MG63 (cell line): Measurements from ENCODE around the gene ETS2. TPM values are rescaled to one million over a fixed set of nuclear protein-coding genes. Genes with fewer than 3 reads are reported as not detected.

Experiments used
- DNase-seq: peaks from one replicate; pipeline ENCODE4 v3.0.0-alpha.2; 2020
- H3K27me3 ChIP-seq: fragments of 250-450 bp; sonication (Bioruptor Pico); 2 replicates; pipeline ENCODE4 v1.5.1; 2020; ENCODE audit warnings: mild to moderate bottlenecking, moderate library complexity
- H3K36me3 ChIP-seq: fragments of 250-450 bp; sonication (Bioruptor Pico); 2 replicates; pipeline ENCODE4 v1.5.1; 2020; ENCODE audit warnings: mild to moderate bottlenecking, moderate library complexity
- H3K4me3 ChIP-seq: fragments of 250-450 bp; sonication (Bioruptor Pico); 2 replicates; pipeline ENCODE4 v1.5.1; 2020; ENCODE audit warnings: mild to moderate bottlenecking, moderate library complexity
- H3K9me3 ChIP-seq: fragments of 250-450 bp; sonication (Bioruptor Pico); 2 replicates; pipeline ENCODE4 v1.5.1; 2020; ENCODE audit warnings: mild to moderate bottlenecking, moderate library complexity
- total RNA-seq: library from RNA; depleted of rRNA; stranded (reverse); fragments of >200 nt; shearing (Covaris generic); gene quantifications from 2 replicates; pipeline ENCODE4 v1.2.3, GENCODE V29; 2014; ENCODE audit warnings: low replicate concordance

The ETS2 gene
- total RNA-seq, 1 experiment from 2014 or later, result 12.6 TPM

DNA sequence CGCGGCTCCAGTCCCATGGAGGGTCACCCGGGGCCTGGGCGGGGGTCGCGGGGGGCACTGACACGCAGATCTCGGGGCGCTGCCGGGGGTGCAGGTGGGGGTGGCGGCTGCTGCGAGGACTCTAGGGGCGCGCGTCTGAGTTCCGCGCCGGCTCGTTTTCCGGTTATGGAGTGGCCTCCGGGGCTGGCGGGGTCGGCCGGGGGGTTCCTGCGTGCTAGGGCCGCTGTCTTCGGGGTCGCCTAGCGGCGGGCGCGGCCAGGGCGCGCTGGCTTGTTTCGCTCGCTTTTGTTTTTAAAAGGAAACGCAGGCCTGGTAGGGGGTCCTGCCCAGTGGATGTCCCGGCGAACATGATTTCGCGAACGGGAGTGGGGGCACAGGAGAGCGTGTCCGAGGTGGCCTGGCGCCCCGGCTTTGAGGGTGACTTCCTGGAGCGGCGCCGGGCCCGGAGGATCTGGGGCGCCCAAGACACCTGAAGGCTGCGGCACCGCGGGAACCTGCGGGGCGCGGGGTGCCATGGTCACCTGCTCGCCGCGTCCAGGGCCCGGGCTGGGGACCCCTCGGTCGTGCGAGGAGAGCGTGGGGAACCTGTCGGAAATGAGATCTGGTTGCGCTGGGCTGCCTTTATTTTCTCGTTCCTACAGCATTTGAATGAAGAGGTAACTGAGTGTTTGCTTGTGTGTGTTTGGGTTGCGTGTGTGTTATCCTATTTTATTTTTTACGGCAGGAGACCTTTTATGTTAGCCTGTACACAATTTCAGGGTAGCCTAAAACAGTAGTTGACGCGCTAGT lies 618 bp downstream of the ETS2 start:
- peaks cover 37% of the 10 kb centered on the region for H3K36me3 ChIP-seq
- no peaks in the 10 kb centered on the region for H3K9me3 ChIP-seq
- H3K4me3 ChIP-seq, result peak overlapping the region; percentile 82
- no peaks in the 10 kb centered on the region for H3K27me3 ChIP-seq
- peak; percentile 24 for DNase-seq

DNA sequence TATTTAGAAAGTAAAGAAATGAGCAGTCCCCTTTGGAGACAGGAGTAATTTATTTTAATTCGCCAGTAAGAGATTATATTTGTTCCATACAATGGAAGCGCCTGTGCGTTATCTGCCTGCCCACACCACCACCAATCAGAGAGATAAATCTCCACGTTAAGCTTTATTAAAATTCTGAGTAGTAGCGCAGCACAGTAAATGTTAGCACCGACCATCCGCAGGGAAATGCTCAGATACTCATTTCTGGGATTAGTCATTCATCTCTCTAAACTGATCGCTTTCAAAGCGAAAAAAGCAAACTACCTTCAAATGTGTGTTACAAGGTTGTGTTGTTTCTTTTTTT lies 1.2 kb downstream of the ETS2 start:
- no peaks in the 10 kb centered on the region for H3K9me3 ChIP-seq
- DNase-seq, result no peak
- H3K4me3 ChIP-seq, result peak overlapping the region; percentile 82
- peaks cover 42% of the 10 kb centered on the region for H3K36me3 ChIP-seq
- no peaks in the 10 kb centered on the region for H3K27me3 ChIP-seq

DNA sequence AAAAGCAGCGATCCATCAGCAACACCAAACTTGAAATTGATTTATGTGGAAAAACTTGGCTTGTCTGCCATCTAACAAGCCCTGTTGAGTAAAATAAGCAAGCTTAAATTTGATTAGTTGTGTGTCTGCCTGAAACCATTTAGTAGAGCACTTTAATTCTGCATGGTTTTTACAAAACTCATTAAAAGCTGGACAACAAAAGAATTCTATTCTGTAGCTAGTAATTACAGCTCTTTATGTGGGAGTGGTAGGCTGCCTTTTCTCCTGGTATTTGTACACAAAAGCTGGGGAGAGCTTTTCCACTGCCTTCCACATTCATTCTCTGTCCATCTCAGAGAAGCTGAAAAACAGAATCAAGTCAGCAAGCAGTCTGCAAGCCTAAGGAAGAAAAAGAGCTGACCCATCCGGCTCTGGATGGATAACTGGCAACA lies 1.7 kb downstream of the ETS2 start:
- no peaks in the 10 kb centered on the region for H3K9me3 ChIP-seq
- no peak for DNase-seq
- no peaks in the 10 kb centered on the region for H3K27me3 ChIP-seq
- H3K4me3 ChIP-seq, result peak overlapping the region; percentile 82
- peaks cover 48% of the 10 kb centered on the region for H3K36me3 ChIP-seq

DNA sequence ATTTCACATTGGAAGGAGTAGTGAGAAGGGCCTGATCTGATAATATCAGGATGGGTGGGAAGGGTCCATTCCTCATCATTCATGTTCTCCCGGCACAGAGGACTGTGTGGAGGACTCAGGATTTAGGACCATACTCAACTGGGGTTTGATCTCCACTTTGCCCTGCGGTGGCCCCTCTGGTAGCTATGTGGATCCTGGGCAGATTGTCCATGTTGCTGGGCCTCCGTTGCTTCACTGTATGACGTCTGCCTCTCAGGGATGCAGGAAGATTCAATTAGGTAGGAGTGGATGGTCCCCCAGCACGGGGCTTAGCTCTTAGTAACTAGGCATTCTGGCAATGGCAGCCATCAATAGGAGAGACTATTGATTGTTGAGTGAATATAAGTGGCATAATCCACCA lies 2.3 kb downstream of the ETS2 start:
- no peak for DNase-seq
- Histone ChIP-seq H3K36me3 (peaks cover 53% of the 10 kb centered on the region), H3K4me3 (peak overlapping the region; percentile 82)

DNA sequence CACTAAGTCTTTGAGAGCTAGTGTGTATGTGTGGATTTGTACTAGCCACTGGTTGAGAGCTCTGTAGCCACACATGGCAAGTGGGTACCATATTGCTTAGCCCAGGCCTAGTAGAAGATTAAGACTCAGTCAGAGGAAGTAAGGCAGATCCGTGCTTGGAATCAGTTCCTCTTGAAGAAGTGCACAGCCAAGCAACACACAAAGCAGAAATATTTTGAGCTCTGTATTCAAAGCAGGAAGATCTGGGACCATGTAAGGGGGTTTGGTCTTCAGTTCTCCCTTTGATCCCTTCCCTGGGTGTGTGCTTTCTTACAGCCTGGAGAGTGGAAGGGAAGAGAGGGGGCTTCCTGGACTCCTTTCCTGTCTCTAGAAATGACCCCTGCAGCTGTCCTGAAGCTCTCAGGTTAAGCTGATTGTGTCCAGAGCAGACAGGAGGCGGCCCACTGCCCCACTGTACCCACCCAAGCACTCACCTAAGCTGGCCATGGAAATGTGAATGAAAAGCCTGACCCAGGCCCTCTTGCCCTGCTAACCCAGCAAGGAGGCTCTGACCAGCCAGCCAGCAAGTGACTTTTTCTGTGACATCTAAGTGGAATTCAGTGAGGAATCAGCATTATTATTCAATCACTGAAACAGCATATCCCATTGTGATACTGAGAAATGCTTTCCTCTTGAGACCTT lies 3.6 kb downstream of the ETS2 start:
- no peak for DNase-seq
- no peaks in the 10 kb centered on the region for H3K27me3 ChIP-seq
- H3K36me3 ChIP-seq, result peaks cover 67% of the 10 kb centered on the region
- H3K4me3 ChIP-seq, result no peak overlapping the region
- H3K9me3 ChIP-seq, result no peaks in the 10 kb centered on the region

More for the DNA sequence above, 2.3 kb downstream of the ETS2 start:
- Histone ChIP-seq H3K27me3 (no peaks in the 10 kb centered on the region), H3K9me3 (no peaks in the 10 kb centered on the region)

DNA sequence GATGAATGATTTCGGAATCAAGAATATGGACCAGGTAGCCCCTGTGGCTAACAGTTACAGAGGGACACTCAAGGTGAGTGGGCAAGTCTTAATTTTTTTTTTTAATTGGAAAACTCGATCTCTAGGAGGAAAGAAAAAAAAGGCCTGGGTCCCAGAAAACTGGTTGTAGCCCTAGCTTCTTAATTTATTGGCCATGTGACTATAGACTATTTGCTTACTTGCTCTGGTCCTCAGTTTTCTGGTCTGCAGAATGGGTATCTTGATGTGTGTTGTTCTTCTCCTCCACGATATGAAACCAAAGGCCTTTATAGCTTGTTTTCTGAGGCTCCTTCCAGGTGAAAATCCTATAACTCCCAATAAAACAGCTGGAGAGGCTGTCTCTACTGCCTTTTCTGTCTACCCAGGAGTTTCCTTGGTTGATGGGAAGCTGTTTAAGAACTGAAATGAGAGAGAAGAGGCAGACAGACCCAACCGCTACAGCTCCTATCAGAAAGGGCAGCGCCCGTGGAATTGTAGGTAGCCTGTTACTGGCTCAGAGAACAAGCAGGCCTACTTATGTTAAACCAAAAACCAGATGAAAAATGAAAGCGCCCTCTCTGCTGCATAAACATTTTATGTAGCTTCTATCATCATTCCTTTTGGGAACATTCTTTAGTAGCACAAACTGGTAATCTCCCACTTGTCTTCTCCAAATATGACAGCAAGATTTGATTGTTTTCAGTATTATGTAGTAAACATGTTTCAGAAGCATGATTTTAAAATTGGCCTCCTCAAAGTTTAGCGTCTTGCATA lies 4.5 kb downstream of the ETS2 start:
- Histone ChIP-seq H3K36me3 (peaks cover 76% of the 10 kb centered on the region), H3K27me3 (no peaks in the 10 kb centered on the region), H3K9me3 (no peaks in the 10 kb centered on the region), H3K4me3 (no peak overlapping the region)
- no peak for DNase-seq

DNA sequence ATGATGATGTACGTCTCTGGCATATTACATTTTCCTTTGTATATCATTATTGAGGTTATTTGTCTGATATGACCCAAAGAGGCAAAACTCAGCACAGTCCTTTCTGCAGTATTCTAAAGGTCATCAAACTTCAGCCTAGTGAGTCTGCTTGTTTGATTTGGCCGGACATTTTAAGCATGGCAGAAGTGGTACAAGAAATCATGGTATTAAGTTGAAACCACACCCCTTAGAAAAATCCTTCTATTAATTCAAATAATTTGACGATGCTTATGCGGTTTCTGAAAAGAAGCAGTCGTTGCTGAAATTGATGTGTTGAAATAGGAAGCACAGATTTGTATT lies 5.1 kb downstream of the ETS2 start:
- Histone ChIP-seq H3K4me3 (no peak overlapping the region), H3K36me3 (peaks cover 80% of the 10 kb centered on the region)

DNA sequence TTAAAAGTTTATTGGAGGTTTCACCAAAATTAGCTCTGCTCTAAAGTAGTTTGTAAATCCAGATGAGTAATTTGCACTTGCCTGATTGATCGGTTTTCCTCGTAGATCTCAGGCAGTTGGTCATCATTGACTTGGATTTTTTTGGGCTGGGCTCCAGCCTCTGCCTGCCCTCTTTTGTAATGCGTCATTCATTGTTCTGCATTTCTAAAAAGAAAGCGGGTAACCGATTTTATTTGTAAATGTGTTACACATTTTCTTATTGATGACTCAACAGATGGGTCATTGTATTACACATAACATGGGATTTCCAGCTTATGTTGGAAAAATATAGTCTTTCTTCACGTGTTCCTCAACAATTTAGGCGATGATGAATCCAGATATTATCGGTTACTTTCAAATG lies 5.5 kb downstream of the ETS2 start:
- DNase-seq, result peak; percentile 88
- Histone ChIP-seq H3K4me3 (no peak overlapping the region), H3K36me3 (peaks cover 82% of the 10 kb centered on the region)

More for the DNA sequence above, 5.1 kb downstream of the ETS2 start:
- H3K27me3 ChIP-seq, result no peaks in the 10 kb centered on the region
- no peaks in the 10 kb centered on the region for H3K9me3 ChIP-seq
- DNase-seq, result no peak

DNA sequence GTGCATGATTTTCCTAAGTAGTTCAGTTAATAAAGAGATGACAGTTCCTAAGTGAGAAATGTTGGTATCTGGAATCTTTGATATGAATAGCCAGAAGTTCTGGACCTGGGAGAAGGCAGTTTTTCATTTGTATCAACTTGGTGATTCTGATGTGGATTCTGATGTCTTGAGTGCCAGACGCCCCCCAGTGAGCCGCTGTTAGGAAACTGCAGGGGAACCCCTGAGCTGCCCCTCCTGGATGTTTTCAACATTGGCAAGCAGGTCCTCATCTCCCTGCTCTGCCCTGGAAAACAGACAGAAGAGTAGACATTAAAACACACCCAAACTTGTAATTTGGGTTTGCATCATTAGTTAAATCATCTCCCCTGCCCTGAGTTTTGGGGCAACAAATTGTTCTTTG lies 7.4 kb downstream of the ETS2 start:
- Histone ChIP-seq H3K9me3 (no peaks in the 10 kb centered on the region), H3K27me3 (no peaks in the 10 kb centered on the region), H3K4me3 (no peak overlapping the region), H3K36me3 (peaks cover 89% of the 10 kb centered on the region)
- no peak for DNase-seq

More for the DNA sequence above, 5.5 kb downstream of the ETS2 start:
- Histone ChIP-seq H3K9me3 (no peaks in the 10 kb centered on the region), H3K27me3 (no peaks in the 10 kb centered on the region)

DNA sequence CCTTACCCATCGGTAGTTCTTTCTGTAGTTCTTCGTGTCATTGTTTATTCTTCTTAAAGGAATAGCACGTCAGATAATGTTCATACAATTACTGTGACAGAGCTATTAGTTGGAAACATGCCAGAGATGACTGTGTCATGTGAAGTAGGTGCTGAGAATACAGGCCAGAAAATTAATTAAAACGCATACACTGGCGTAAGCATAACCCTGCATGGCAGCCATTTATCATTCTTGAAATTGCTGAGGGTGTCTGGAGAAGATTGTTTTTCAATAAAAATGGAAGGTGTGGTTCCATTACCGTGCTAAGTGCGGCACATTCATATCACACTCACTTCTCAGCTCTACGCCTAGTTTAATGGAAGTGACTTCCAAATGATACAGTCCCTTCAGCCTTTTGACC lies 7.8 kb downstream of the ETS2 start:
- DNase-seq, result no peak
- Histone ChIP-seq H3K27me3 (no peaks in the 10 kb centered on the region), H3K36me3 (peaks cover 89% of the 10 kb centered on the region), H3K9me3 (no peaks in the 10 kb centered on the region; the same call in 1 of the 2 replicates), H3K4me3 (no peak overlapping the region)

DNA sequence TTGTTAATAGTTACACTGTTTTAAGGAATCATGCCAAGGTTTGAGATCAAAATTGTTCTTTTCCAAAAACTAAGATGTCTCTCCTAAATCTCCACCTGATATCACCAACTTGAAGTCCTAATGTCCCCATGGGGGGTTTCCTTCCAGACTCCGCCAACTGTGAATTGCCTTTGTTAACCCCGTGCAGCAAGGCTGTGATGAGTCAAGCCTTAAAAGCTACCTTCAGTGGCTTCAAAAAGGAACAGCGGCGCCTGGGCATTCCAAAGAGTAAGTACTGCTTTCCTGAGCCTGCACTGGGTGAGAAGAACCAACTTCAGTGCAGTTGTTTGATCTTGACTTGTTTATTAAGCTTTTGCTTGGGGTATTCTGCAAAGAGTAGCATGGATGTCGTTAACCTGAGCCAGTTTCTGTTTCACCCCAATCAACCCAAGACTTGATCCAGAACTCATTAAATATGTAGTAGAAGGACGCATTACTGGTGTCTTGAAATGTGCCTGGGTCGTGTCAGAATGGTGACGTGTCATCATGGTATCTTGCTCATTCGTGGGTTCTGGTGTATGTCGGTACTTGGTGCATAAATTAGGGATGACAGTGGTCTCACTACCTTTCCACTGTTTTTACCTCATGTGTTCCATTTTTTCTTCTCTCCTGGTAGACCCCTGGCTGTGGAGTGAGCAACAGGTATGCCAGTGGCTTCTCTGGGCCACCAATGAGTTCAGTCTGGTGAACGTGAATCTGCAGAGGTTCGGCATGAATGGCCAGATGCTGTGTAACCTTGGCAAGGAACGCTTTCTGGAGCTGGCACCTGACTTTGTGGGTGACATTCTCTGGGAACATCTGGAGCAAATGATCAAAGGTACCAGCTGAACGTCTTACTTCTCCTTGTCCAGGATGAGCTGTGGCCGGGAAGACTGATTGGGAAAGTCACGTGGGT lies 8.7 kb downstream of the ETS2 start:
- no peak for DNase-seq
- Histone ChIP-seq H3K27me3 (no peaks in the 10 kb centered on the region), H3K4me3 (no peak overlapping the region), H3K36me3 (peaks cover 94% of the 10 kb centered on the region), H3K9me3 (no peaks in the 10 kb centered on the region; the same call in 1 of the 2 replicates)

DNA sequence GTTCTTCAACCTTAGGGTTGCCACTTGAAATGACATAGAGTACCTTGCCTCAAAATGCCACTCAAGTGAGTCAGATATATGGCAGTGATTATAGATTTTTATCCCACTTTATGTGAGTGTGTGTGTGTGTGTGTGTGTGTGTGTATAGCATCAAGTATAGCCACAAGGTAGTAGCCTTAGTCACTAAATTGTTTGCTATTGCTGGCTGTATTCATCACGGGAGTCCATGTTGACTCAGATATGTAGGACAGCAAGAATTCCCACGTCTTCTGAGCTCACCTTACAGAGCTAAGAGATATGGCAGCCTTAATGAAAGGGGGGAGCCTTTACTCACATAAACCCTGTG lies 9.3 kb downstream of the ETS2 start:
- H3K27me3 ChIP-seq, result no peaks in the 10 kb centered on the region
- no peak overlapping the region for H3K4me3 ChIP-seq
- H3K36me3 ChIP-seq, result peaks cover 94% of the 10 kb centered on the region
- no peak for DNase-seq
- H3K9me3 ChIP-seq, result no peaks in the 10 kb centered on the region; the same call in 1 of the 2 replicates

DNA sequence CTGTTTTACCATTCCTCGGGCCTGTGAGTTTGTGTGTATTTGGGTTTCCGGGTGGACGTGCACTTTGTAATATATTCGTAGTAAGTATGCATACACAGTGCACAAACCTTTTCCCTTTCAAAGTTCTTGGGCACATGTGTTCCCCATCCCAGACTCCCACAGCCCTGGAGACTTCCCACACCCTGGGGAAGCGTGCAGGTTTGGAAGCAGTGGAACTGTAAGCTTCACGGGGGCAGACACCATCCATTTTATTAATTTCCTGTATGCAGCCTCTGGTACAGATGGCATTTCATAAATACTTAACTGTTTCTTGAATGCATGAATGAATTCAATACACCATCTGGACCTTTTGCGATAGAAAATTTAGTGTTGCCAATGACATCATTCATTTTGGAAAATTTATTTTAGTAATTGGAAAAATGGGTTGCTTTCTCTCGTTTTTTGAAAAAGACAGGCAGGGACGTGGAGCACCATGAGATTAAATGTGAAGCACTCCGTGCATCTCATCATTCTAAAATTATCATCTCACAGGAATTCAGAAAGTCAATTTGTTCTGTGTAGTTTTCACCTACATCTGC lies 10.8 kb downstream of the ETS2 start:
- H3K4me3 ChIP-seq, result no peak overlapping the region
- H3K9me3 ChIP-seq, result no peaks in the 10 kb centered on the region; the same call in 1 of the 2 replicates
- H3K36me3 ChIP-seq, result peaks cover 96% of the 10 kb centered on the region
- DNase-seq, result no peak
- H3K27me3 ChIP-seq, result no peaks in the 10 kb centered on the region

DNA sequence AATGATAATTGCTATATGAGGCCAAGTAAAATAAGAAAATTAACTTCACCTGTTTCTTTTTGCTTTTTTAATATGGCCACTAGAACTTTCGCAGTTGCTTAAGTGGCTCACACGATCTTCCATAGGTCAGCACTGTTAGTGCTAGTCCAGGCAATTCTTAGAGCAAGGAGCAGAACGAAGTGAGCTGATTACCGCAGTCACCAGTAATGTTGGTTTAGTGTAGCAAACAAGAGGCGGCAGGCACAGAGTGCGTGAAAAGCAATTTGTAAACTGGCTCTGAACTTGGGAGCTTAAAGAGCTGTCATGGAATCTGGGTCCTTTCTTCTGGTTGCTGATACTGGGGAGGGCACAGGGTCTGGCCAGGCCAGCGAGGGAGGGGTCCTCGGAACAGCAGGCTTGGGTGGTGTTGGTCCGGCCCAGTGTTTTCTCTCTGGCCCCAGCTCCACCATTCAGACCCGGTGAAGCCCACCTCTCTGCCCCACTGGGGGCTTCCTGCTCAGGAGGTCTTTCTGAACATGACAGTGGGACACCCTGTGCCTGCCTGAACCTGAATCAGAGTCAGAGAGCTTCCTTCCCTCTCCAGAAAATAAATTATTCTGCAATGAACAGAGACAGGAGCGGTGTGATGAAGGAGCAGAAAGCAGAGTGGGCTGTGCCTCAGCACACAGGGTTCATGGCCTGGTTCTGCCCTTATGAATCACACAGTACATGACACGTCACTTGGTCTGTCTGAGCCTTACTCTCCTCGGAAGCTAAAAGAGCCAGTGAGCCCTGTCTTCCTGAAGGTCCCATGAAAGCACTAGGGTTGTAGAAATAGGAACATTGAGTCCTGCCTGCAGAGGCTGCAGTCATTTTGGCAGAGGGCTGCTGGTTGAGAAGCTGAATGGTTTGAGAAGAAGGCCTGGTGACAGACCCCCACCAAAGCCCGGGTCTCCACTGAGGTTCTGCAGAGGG lies 11.9 kb downstream of the ETS2 start:
- Histone ChIP-seq H3K27me3 (no peaks in the 10 kb centered on the region), H3K9me3 (no peaks in the 10 kb centered on the region; the same call in 1 of the 2 replicates), H3K4me3 (no peak overlapping the region), H3K36me3 (peaks cover 96% of the 10 kb centered on the region)
- DNase-seq, result no peak

DNA sequence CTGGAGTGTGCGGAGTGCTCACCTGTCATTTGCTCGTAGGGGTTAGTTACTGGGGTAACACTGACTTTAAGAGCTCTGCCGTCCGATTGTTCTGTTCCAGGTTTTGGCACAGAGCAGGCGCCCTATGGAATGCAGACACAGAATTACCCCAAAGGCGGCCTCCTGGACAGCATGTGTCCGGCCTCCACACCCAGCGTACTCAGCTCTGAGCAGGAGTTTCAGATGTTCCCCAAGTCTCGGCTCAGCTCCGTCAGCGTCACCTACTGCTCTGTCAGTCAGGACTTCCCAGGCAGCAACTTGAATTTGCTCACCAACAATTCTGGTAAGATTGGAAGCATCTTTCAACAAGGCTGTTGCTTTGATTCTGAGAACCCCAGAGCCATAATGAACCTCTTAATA lies 12.6 kb downstream of the ETS2 start:
- no peaks in the 10 kb centered on the region; the same call in 1 of the 2 replicates for H3K9me3 ChIP-seq
- no peaks in the 10 kb centered on the region for H3K27me3 ChIP-seq
- H3K36me3 ChIP-seq, result peaks cover 96% of the 10 kb centered on the region
- DNase-seq, result no peak
- no peak overlapping the region for H3K4me3 ChIP-seq
